Measurements from ENCODE around the gene KDM4C.

KDM4C gene

GRCh38 chr9:6899274-6899673 is 141.5 kb downstream of the KDM4C start:
- no peaks in the 10 kb centered on the region for H4K20me1 ChIP-seq (ENCODE audit: low read depth, low read length)
- TF ChIP-seq EZH2phosphoT487 (conservative IDR thresholded peaks at IDR 0.05; ENCODE audit: low read length) (no peak), CTCF (IDR thresholded peaks at IDR 0.05; ENCODE audit: insufficient read depth, low read length, poor library complexity, severe bottlenecking) (no peak)
- H3K27ac ChIP-seq (ENCODE audit: low read depth, low read length), result no peak overlapping the region

GRCh38 chr9:6900440-6900883 is 142.7 kb downstream of the KDM4C start:
- no peak overlapping the region for H3K27ac ChIP-seq (ENCODE audit: low read depth, low read length)
- H2AFZ ChIP-seq (ENCODE audit: low read depth, low read length, severe bottlenecking), result no peak overlapping the region
- no peaks in the 10 kb centered on the region for H4K20me1 ChIP-seq (ENCODE audit: low read depth, low read length)
- no peaks in the 10 kb centered on the region for H3K27me3 ChIP-seq (ENCODE audit: low read length)
- H3K9me3 ChIP-seq (ENCODE audit: insufficient read depth, low read length), result no peaks in the 10 kb centered on the region
- H3K36me3 ChIP-seq (ENCODE audit: low read length), result no peaks in the 10 kb centered on the region
- no peaks in the 10 kb centered on the region for H3K79me2 ChIP-seq (ENCODE audit: insufficient read depth, low read length)
- no peak overlapping the region for H3K4me2 ChIP-seq (ENCODE audit: low read depth, low read length, poor library complexity, severe bottlenecking)
- H3F3A ChIP-seq (ENCODE audit: insufficient read depth), result no peaks in the 10 kb centered on the region
- no peak overlapping the region for H3K9ac ChIP-seq (ENCODE audit: low read length)
- H3K4me3 ChIP-seq (ENCODE audit: insufficient read depth, low read length, poor library complexity, severe bottlenecking), result no peak overlapping the region
- H3K9me2 ChIP-seq (replicated peaks; ENCODE audit: insufficient read depth, low read length), result no peaks in the 10 kb centered on the region
- no peak for TF ChIP-seq CTCF (IDR thresholded peaks at IDR 0.05; ENCODE audit: insufficient read depth, low read length, poor library complexity, severe bottlenecking)
- TF ChIP-seq EZH2phosphoT487 (conservative IDR thresholded peaks at IDR 0.05; ENCODE audit: low read length), result no peak

More at GRCh38 chr9:6899274-6899673, 141.5 kb downstream of the KDM4C start:
- Histone ChIP-seq H2AFZ (ENCODE audit: low read depth, low read length, severe bottlenecking) (no peak overlapping the region), H3F3A (ENCODE audit: insufficient read depth) (no peaks in the 10 kb centered on the region), H3K4me3 (ENCODE audit: insufficient read depth, low read length, poor library complexity, severe bottlenecking) (no peak overlapping the region), H3K36me3 (ENCODE audit: low read length) (no peaks in the 10 kb centered on the region), H3K4me2 (ENCODE audit: low read depth, low read length, poor library complexity, severe bottlenecking) (no peak overlapping the region), H3K79me2 (ENCODE audit: insufficient read depth, low read length) (no peaks in the 10 kb centered on the region), H3K9me3 (ENCODE audit: insufficient read depth, low read length) (no peaks in the 10 kb centered on the region), H3K27me3 (ENCODE audit: low read length) (no peaks in the 10 kb centered on the region), H3K9me2 (replicated peaks; ENCODE audit: insufficient read depth, low read length) (no peaks in the 10 kb centered on the region), H3K9ac (ENCODE audit: low read length) (no peak overlapping the region)

- H3K27me3 ChIP-seq (ENCODE audit: low read length), result no peaks in the 10 kb centered on the region
- no peaks in the 10 kb centered on the region for H3K36me3 ChIP-seq (ENCODE audit: low read length)
- no peak overlapping the region for H3K9ac ChIP-seq (ENCODE audit: low read length)
- no peaks in the 10 kb centered on the region for H3F3A ChIP-seq (ENCODE audit: insufficient read depth)
- H3K79me2 ChIP-seq (ENCODE audit: insufficient read depth, low read length), result no peaks in the 10 kb centered on the region
- TF ChIP-seq CTCF (IDR thresholded peaks at IDR 0.05; ENCODE audit: insufficient read depth, low read length, poor library complexity, severe bottlenecking) (no peak), EZH2phosphoT487 (conservative IDR thresholded peaks at IDR 0.05; ENCODE audit: low read length) (no peak)
- no peaks in the 10 kb centered on the region for H4K20me1 ChIP-seq (ENCODE audit: low read depth, low read length)
- no peak overlapping the region for H3K4me2 ChIP-seq (ENCODE audit: low read depth, low read length, poor library complexity, severe bottlenecking)
- H3K4me3 ChIP-seq (ENCODE audit: insufficient read depth, low read length, poor library complexity, severe bottlenecking), result no peak overlapping the region
- no peaks in the 10 kb centered on the region for H3K9me3 ChIP-seq (ENCODE audit: insufficient read depth, low read length)
- no peak overlapping the region for H2AFZ ChIP-seq (ENCODE audit: low read depth, low read length, severe bottlenecking)
- no peak overlapping the region for H3K27ac ChIP-seq (ENCODE audit: low read depth, low read length)
- no peaks in the 10 kb centered on the region for H3K9me2 ChIP-seq (replicated peaks; ENCODE audit: insufficient read depth, low read length)
Measured at GRCh38 chr9:6901180-6901579, 143.4 kb downstream of the KDM4C start.

All from SU-DHL-6 (cell line).